ENCODE data around the gene SRBD1. TPM values are rescaled to one million over a fixed set of nuclear protein-coding genes. Genes with fewer than 3 reads are reported as not detected.
A peak's percentile ranks its signal among the peaks of the same experiment; 100 is the strongest.

SRBD1 gene
- total RNA-seq, 1 donor from 2014 or later: 13.8 TPM

GRCh38 chr2:45649462-45649857 lies 38.4 kb upstream of the SRBD1 start:
- H3K9me3 Mint-ChIP-seq (ENCODE audit: unreplicated experiment): no peaks in the 10 kb centered on the region
- peak overlapping the region; percentile 87 for H3K4me3 Mint-ChIP-seq (ENCODE audit: unreplicated experiment)
- peaks cover 31% of the 10 kb centered on the region for H3K4me1 Mint-ChIP-seq (ENCODE audit: unreplicated experiment)
- H3K27ac Mint-ChIP-seq (ENCODE audit: unreplicated experiment): peak overlapping the region; percentile 52
- no peak for TF ChIP-seq CTCF (IDR thresholded peaks at IDR 0.05)
- H3K36me3 Mint-ChIP-seq (ENCODE audit: unreplicated experiment): no peaks in the 10 kb centered on the region
- DNase-seq (ENCODE audit: extremely low spot score, unreplicated experiment): peak; percentile 19
- H3K27me3 Mint-ChIP-seq (ENCODE audit: unreplicated experiment): no peaks in the 10 kb centered on the region

- DNase-seq (ENCODE audit: extremely low spot score, unreplicated experiment): peak; percentile 11
- TF ChIP-seq CTCF (IDR thresholded peaks at IDR 0.05): no peak
- Mint-ChIP-seq H3K4me1 (ENCODE audit: unreplicated experiment) (peaks cover 28% of the 10 kb centered on the region), H3K27me3 (ENCODE audit: unreplicated experiment) (no peaks in the 10 kb centered on the region), H3K4me3 (ENCODE audit: unreplicated experiment) (no peak overlapping the region), H3K27ac (ENCODE audit: unreplicated experiment) (no peak overlapping the region), H3K36me3 (ENCODE audit: unreplicated experiment) (no peaks in the 10 kb centered on the region), H3K9me3 (ENCODE audit: unreplicated experiment) (no peaks in the 10 kb centered on the region)
These were observed 37.6 kb upstream of the SRBD1 start for GRCh38 chr2:45648636-45649035.

GRCh38 chr2:45647986-45648520 lies 37.0 kb upstream of the SRBD1 start:
- Mint-ChIP-seq H3K9me3 (ENCODE audit: unreplicated experiment) (no peaks in the 10 kb centered on the region), H3K36me3 (ENCODE audit: unreplicated experiment) (no peaks in the 10 kb centered on the region), H3K27me3 (ENCODE audit: unreplicated experiment) (peaks cover under 1% of the 10 kb centered on the region), H3K27ac (ENCODE audit: unreplicated experiment) (no peak overlapping the region), H3K4me1 (ENCODE audit: unreplicated experiment) (peaks cover 27% of the 10 kb centered on the region), H3K4me3 (ENCODE audit: unreplicated experiment) (no peak overlapping the region)
- DNase-seq (ENCODE audit: extremely low spot score, unreplicated experiment): no peak
- no peak for TF ChIP-seq CTCF (IDR thresholded peaks at IDR 0.05)

DNA sequence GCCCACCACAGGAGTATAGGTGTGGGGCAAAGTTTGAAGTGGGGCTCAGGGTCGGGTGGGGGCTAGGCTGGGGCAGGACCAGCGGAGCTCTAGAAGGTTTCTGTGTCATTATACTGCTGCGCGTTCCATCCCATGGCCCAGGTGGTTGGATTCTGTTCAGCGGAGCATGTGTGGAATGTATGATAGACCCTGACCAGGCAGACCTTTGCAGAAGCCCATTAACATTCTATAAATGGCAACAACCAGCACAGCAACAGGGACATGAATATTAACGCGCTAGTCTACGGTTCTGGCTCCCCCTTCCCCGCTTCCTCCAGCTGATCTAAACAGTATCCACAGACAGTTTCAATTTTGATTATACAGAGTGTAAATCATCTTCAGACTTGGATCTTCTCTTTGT lies 36.3 kb upstream of the SRBD1 start:
- no peak overlapping the region for H3K27ac Mint-ChIP-seq (ENCODE audit: unreplicated experiment)
- H3K4me3 Mint-ChIP-seq (ENCODE audit: unreplicated experiment): no peak overlapping the region
- H3K36me3 Mint-ChIP-seq (ENCODE audit: unreplicated experiment): no peaks in the 10 kb centered on the region
- H3K9me3 Mint-ChIP-seq (ENCODE audit: unreplicated experiment): no peaks in the 10 kb centered on the region
- peaks cover 4% of the 10 kb centered on the region for H3K27me3 Mint-ChIP-seq (ENCODE audit: unreplicated experiment)
- TF ChIP-seq CTCF (IDR thresholded peaks at IDR 0.05): no peak
- peaks cover 22% of the 10 kb centered on the region for H3K4me1 Mint-ChIP-seq (ENCODE audit: unreplicated experiment)
- no peak for DNase-seq (ENCODE audit: extremely low spot score, unreplicated experiment)

- H3K36me3 Mint-ChIP-seq (ENCODE audit: unreplicated experiment): no peaks in the 10 kb centered on the region
- peaks cover 13% of the 10 kb centered on the region for H3K27me3 Mint-ChIP-seq (ENCODE audit: unreplicated experiment)
- H3K9me3 Mint-ChIP-seq (ENCODE audit: unreplicated experiment): no peaks in the 10 kb centered on the region
- no peak for DNase-seq (ENCODE audit: extremely low spot score, unreplicated experiment)
- H3K27ac Mint-ChIP-seq (ENCODE audit: unreplicated experiment): no peak overlapping the region
- H3K4me1 Mint-ChIP-seq (ENCODE audit: unreplicated experiment): peaks cover 17% of the 10 kb centered on the region
- H3K4me3 Mint-ChIP-seq (ENCODE audit: unreplicated experiment): no peak overlapping the region
- no peak for TF ChIP-seq CTCF (IDR thresholded peaks at IDR 0.05)
These were observed 35.2 kb upstream of the SRBD1 start for GRCh38 chr2:45646289-45646688.

Data from osteocyte (in vitro differentiated cells).